H54 (cell line): ENCODE results near the gene PLEKHA6.
A peak's percentile ranks its signal among the peaks of the same experiment; 100 is the strongest.

ENCODE experiments used
- DNase-seq: peaks from one replicate; pipeline ENCODE4 v3.0.0; 2011; ENCODE audit warnings: low spot score, mixed read lengths; ENCODE audit not compliant: insufficient read length
- FAIRE-seq: peaks from 3 replicates; lab custom pipeline; 2011; peaks lifted over from hg19 to GRCh38; lab: Jason Lieb, UNC
- POLR2A ChIP-seq: IDR thresholded peaks from 2 replicates; pipeline ENCODE4 v1.6.1; 2011; ENCODE audit warnings: low read depth, mild to moderate bottlenecking, low read length

The PLEKHA6 gene

GRCh38 chr1:204359474-204360255 lies at the start of gene PLEKHA6:
PLEKHA6 (minus strand) TSS chr1:204359929; CDS start chr1:204273727, 86,202 bp downstream.
- FAIRE-seq: no peak
- TF ChIP-seq POLR2A: no peak
- no peak for DNase-seq

DNA sequence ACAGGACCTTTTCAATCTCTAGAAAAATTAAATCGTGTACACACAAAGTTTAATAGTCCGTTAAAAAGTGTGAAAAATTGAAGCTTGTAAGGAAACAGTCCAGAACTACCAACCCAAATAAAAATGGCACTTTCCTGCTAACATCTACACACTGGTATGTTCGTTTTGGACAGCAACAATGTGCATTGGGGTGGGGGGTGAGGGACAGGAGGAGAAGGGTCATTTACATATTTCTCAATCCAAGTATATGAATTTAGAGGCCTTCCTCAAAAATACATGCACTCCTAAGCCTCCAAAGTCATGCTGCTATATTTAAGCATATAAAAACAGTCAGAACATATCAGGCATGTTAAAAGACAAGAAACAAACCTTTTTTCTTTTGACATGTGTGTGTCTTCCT lies 49.4 kb upstream of the PLEKHA6 start:
- FAIRE-seq (no peak), DNase-seq (no peak)
- no peak for TF ChIP-seq POLR2A

- no peak for TF ChIP-seq POLR2A
- FAIRE-seq (no peak), DNase-seq (no peak)
Measured at GRCh38 chr1:204408602-204409001, 48.9 kb upstream of the PLEKHA6 start.

- TF ChIP-seq POLR2A: no peak
- DNase-seq (no peak), FAIRE-seq (peak; percentile 43)
Measured at GRCh38 chr1:204408074-204408507, 48.4 kb upstream of the PLEKHA6 start.

- TF ChIP-seq POLR2A: no peak
- FAIRE-seq (no peak), DNase-seq (no peak)
Measured at GRCh38 chr1:204407295-204407971, 47.7 kb upstream of the PLEKHA6 start.

DNA sequence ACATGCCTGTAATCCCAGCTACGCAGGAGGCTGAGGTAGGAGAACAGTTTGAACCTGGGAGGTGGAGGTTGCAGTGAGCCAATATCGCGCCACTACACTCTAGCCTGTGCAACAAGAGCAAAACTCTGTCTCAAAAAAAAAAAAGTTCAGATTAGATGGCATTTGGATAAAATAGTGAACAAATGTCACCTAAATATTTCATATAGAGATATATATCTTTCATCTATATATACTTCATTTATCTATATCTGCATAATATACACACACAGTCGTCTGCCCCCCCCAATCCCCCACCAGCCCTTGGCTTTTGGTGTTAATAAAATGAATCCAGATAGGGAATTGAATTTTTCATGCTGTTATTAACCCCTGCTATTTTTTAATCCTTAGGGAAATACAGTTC lies 46.9 kb upstream of the PLEKHA6 start:
- no peak for TF ChIP-seq POLR2A
- no peak for FAIRE-seq
- no peak for DNase-seq

DNA sequence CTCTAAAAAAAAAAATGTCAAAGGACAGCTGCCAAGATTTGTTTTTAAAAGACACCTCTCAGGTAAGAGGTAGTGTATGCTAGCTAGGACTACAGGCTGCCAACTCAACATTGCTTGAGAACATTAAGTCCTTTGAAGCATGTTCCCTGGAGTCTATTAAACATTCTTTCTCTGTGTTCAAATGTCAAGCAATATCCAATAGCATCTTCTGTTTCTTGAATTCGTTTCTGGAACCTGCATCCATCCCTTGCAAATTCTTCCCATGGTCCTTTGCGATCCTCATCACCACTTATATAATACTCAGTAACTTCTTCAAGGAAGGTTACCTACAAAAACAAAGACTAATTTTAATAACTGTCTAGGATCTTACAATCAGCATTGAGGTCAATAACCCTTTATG lies 46.3 kb upstream of the PLEKHA6 start:
- DNase-seq: no peak
- FAIRE-seq: peak; percentile 11
- no peak for TF ChIP-seq POLR2A

- DNase-seq (no peak), FAIRE-seq (no peak)
- no peak for TF ChIP-seq POLR2A
Measured at GRCh38 chr1:204404629-204405028, 44.9 kb upstream of the PLEKHA6 start.

GRCh38 chr1:204402391-204402790 lies 42.7 kb upstream of the PLEKHA6 start:
- no peak for DNase-seq
- no peak for TF ChIP-seq POLR2A
- FAIRE-seq: no peak

DNA sequence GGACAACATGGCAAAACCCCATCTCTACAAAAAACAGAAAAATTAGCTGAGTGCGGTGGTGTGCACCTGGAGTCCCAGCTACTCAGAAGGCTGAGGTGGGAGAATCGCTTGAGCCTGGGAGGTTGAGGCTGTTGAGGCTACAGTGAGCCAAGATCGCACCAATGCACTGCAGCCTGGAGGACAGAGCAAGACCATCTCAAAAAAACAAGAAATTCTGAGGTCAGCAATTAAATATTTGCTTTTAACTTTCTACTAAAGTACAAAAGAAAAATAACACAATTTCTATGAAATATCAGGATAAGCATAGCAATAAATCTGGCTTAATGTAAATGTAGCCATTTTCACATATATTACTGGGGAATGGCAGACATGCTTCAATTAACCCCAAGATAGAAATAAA lies 42.0 kb upstream of the PLEKHA6 start:
- DNase-seq (no peak), FAIRE-seq (no peak)
- TF ChIP-seq POLR2A: no peak

DNA sequence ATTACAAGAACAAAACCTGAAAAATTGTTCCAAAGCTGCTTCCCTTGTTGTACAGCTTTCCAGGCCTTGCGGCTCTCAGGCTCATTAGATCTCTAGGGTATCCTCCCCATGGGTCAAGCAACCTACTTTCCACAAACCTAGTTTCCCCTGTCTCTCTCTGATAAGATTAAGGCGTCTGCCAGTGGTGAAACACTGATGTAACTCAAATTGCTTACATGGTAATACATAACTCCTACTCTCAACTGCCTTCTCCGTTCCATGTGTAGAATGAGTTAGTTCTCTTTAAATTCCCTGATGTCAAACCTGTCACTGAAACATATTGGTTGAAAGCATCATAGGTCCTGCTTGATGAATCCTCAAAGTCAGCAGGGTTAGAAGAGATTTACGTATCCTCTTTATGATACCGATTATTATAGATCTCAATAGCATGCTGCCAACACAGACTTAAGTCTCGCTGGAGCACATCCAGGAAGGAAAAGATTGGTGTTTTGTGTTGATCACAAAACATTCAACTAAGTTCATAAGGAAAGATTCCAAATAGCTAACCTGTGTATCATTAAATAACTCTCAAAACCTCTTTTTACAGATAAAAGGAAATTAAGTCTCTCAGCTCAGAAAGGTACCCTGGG lies 41.3 kb upstream of the PLEKHA6 start:
- no peak for FAIRE-seq
- DNase-seq: no peak
- TF ChIP-seq POLR2A: no peak

DNA sequence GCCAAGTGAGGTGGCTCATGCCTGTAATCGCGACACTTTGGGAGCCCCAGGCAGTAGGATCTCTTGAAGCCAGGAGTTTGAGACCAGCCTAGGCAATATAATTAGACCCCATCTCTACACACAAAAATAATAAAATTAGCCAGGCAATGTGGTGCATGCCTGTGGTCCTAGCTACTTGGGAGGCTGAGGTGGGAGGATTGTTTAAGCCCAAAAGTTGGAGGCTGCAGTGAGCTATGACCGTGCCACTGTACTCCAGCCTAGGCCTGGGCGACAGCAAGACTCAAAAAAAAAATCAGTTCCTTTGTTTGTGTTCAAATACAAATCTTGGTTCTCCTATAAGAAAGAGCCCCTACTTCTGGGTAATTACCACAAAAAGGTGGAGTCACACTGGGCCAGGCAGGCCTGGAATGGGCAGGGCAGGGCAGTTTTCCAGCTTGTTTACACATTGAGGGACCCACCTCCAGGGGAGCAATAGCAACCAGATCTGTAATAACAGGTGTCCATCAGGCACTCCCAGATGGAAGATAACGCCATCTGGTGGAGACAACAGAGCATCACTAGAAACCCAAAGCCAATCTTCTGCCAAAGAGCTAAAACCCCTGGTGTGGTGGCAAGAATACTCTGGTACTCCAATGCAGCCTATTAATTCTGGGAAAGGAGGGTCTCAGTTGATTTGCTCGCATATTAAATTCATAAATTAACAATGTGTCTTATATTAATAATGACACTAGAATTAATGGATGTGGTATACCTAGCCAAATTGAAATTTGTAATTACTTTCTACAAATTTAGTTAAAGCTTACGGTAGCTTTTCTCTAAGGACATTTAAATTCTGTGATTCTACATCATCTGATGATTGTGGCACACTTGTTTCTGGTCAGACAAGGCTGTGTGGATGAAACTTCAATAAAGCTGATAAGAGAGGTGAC lies 38.7 kb upstream of the PLEKHA6 start:
- TF ChIP-seq POLR2A: no peak
- peak; percentile 81 for DNase-seq
- peak; percentile 90 for FAIRE-seq

DNA sequence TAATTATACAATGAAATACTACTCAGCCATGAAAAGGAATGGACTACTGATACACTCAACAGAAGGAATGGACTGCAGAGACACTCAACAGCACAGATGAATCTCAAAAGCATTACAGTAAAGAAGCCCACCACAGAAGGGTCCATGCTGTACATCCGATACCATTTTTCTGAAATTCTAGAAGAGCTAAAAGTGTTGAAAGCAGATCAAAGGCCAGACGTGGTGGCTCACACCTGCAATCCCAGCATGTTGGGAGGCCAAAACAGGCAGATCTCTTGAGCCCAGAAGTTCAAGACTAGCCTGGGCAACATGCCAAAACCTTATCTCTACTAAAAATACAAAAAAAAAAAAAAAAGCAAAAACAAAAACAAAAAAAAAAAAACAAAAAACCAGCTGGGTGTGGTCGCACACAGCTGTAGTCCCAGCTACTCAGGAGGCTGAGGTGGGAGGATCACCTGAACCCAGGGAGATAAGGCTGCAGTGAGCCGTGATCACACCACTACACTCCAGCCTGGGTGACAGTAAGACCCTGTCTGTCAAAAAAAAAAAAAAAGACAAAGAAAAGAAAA lies 36.4 kb upstream of the PLEKHA6 start:
- TF ChIP-seq POLR2A: no peak
- no peak for FAIRE-seq
- no peak for DNase-seq
